ENCODE measurements around the gene PWP1.

The PWP1 gene

GRCh38 chr12:107731366-107731765 is 45.8 kb downstream of the PWP1 start:
- H3K27ac ChIP-seq = no peak overlapping the region
- CTCF ChIA-PET = interaction anchor here (0.7 to 1.0 kb wide), 2 partner anchors 10 to 252 kb away, joined by 3 to 4 read pairs; no protein-coding TSS in a partner anchor
- peak; percentile 13 for DNase-seq (ENCODE audit: low spot score)
- POLR2A ChIA-PET (ENCODE audit: low non-redundant PET) = no interaction called here
- no peak for TF ChIP-seq CTCF (conservative IDR thresholded peaks at IDR 0.05; ENCODE audit: low read depth)

- CTCF ChIA-PET = interaction anchor here (0.9 to 1.0 kb wide), 2 partner anchors 9 to 11 kb away, joined by 3 read pairs; no protein-coding TSS in a partner anchor
- no peak for TF ChIP-seq CTCF (conservative IDR thresholded peaks at IDR 0.05; ENCODE audit: low read depth)
- H3K27ac ChIP-seq = no peak overlapping the region
- POLR2A ChIA-PET (ENCODE audit: low non-redundant PET) = no interaction called here
- DNase-seq (ENCODE audit: low spot score) = no peak
These were observed 46.8 kb downstream of the PWP1 start for GRCh38 chr12:107732365-107732764.

GRCh38 chr12:107734139-107734538 is 48.5 kb downstream of the PWP1 start:
- CTCF ChIA-PET = no interaction called here
- POLR2A ChIA-PET (ENCODE audit: low non-redundant PET) = no interaction called here
- TF ChIP-seq CTCF (conservative IDR thresholded peaks at IDR 0.05; ENCODE audit: low read depth) = no peak
- no peak for DNase-seq (ENCODE audit: low spot score)
- H3K27ac ChIP-seq = no peak overlapping the region

- no peak overlapping the region for H3K27ac ChIP-seq
- DNase-seq (ENCODE audit: low spot score) = no peak
- CTCF ChIA-PET = no interaction called here
- TF ChIP-seq CTCF (conservative IDR thresholded peaks at IDR 0.05; ENCODE audit: low read depth) = no peak
- POLR2A ChIA-PET (ENCODE audit: low non-redundant PET) = no interaction called here
These were observed 50.2 kb downstream of the PWP1 start for GRCh38 chr12:107735763-107736162.

GRCh38 chr12:107736914-107737313 is 51.3 kb downstream of the PWP1 start:
- CTCF ChIA-PET = no interaction called here
- no peak for DNase-seq (ENCODE audit: low spot score)
- no peak overlapping the region for H3K27ac ChIP-seq
- POLR2A ChIA-PET (ENCODE audit: low non-redundant PET) = no interaction called here
- TF ChIP-seq CTCF (conservative IDR thresholded peaks at IDR 0.05; ENCODE audit: low read depth) = no peak

GRCh38 chr12:107748472-107748871 is 62.9 kb downstream of the PWP1 start:
- DNase-seq (ENCODE audit: low spot score) = peak; percentile 64
- CTCF ChIA-PET = interaction anchor here (0.6 kb wide), 2 partner anchors 105 to 526 kb away, joined by 3 read pairs; no protein-coding TSS in a partner anchor
- POLR2A ChIA-PET (ENCODE audit: low non-redundant PET) = no interaction called here
- no peak for TF ChIP-seq CTCF (conservative IDR thresholded peaks at IDR 0.05; ENCODE audit: low read depth)
- no peak overlapping the region for H3K27ac ChIP-seq

- TF ChIP-seq CTCF (conservative IDR thresholded peaks at IDR 0.05; ENCODE audit: low read depth) = no peak
- peak; percentile 51 for DNase-seq (ENCODE audit: low spot score)
- CTCF ChIA-PET = no interaction called here
- POLR2A ChIA-PET (ENCODE audit: low non-redundant PET) = no interaction called here
- H3K27ac ChIP-seq = no peak overlapping the region
These were observed 63.5 kb downstream of the PWP1 start for GRCh38 chr12:107749083-107749482.

Data from RWPE1 (cell line).